Left lung (tissue), 10 donors: ENCODE data around the gene OR4D2. TPM values are rescaled to one million over a fixed set of nuclear protein-coding genes. Genes with fewer than 3 reads are reported as not detected.

ENCODE experiments used
- ATAC-seq: fragments of 200-7000 bp; cut with Tn5 transposase; one replicate; pipeline ENCODE4 v1.9.1; 2020; ENCODE audit warnings: moderate library complexity
- DNase-seq, 4 donors: peaks; one replicate each; pipeline ENCODE4 v3.0.0-alpha.2; 2013 to 2020
- H3K27ac ChIP-seq, 2 donors: fragments of 200-600 bp; sonication (generic) in 1 of 2; one replicate each; pipeline versions ENCODE4 v1.5.0 to v1.8.0; 2020 to 2021
- H3K27me3 ChIP-seq, 2 donors: fragments of 200-600 bp; sonication (generic) in 1 of 2; one replicate each; pipeline versions ENCODE4 v1.5.0 to v1.8.0; 2020 to 2021
- H3K36me3 ChIP-seq, 2 donors: fragments of 200-600 bp; sonication (generic) in 1 of 2; one replicate each; pipeline versions ENCODE4 v1.5.0 to v1.8.0; 2020 to 2021
- H3K4me1 ChIP-seq, 2 donors: fragments of 200-600 bp; one replicate each; pipeline ENCODE4 v1.8.0; 2021
- H3K4me3 ChIP-seq, 2 donors: fragments of 200-600 bp; sonication (generic) in 1 of 2; one replicate each; pipeline versions ENCODE4 v1.5.0 to v1.8.0; 2020 to 2021; ENCODE audit warnings: mild to moderate bottlenecking in 1 of 2
- H3K9me3 ChIP-seq, 2 donors: fragments of 200-600 bp; sonication (generic) in 1 of 2; one replicate each; pipeline versions ENCODE4 v1.5.0 to v1.8.0; 2020 to 2021
- intact Hi-C, 2 donors: fragments of 100-400 bp; cut with DNase I; formaldehyde crosslinking; loops; one replicate each; pipeline versions ENCODE4 v1.11.2 to v1.14.2; 2022
- polyA plus RNA-seq, 6 donors: library from polyadenylated mRNA; unstranded; fragments of 120-200 nt; gene quantifications; one replicate each; pipeline ENCODE4 v1.2.1, GENCODE V29; 2013; ENCODE audit not compliant: insufficient read length in 6 of 6
- total RNA-seq, 2 donors: library from RNA; stranded (reverse); fragmentation: NEBNext Ultra II Directional; extraction: Animal tissue kit (Norgen Biotek cat#: 25700); gene quantifications; one replicate each; pipeline ENCODE4 v1.2.1, GENCODE V29; 2021
- TF ChIP-seq, protein P1 (sequence below), 2 donors: fragments of 200-600 bp; sonication (generic) in 1 of 2; IDR thresholded peaks; one replicate each; pipeline versions ENCODE4 v1.5.0 to v1.8.0; 2021; ENCODE audit warnings: antibody characterized with exemption in 2 of 2
- donor health status: DM: no; HTN: yes; CAD: no.
- donor health status: DM: no; HTN: no; CAD: no.

The OR4D2 gene
- total and polyA plus RNA-seq, 8 donors = not detected

DNA sequence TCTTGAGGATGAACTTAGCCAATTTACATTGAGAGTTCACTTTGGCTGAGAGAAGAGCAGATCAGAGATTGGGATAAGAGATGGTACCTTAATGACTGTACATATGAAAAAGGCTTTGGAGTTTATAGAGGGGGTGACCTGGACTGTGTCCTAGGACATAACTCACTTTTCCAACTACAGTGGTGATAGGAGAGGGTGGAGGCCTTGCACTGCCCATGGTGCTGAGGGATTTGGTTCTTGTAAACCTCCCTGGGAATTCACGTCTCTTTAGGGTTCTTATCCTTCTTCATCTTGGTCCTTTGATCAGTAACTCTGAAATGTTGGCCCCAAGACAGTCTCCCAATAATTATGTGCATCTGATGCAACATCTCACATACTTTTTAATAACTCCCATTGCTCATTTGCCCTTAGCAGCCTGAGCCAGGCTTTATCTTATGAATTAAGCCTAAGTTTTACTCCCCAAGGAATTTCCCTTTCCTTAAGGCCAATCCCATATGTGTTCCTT lies 18.8 kb upstream of the OR4D2 start, which contains the start of gene OR4D1:
Gene OR4D1, plus strand, starts transcription at position 455 of the 505 bp plus-strand sequence. CDS start 6,770 bp downstream, outside the sequence.
- intact Hi-C loops = no loop called here
- TF ChIP-seq, protein P1, sequence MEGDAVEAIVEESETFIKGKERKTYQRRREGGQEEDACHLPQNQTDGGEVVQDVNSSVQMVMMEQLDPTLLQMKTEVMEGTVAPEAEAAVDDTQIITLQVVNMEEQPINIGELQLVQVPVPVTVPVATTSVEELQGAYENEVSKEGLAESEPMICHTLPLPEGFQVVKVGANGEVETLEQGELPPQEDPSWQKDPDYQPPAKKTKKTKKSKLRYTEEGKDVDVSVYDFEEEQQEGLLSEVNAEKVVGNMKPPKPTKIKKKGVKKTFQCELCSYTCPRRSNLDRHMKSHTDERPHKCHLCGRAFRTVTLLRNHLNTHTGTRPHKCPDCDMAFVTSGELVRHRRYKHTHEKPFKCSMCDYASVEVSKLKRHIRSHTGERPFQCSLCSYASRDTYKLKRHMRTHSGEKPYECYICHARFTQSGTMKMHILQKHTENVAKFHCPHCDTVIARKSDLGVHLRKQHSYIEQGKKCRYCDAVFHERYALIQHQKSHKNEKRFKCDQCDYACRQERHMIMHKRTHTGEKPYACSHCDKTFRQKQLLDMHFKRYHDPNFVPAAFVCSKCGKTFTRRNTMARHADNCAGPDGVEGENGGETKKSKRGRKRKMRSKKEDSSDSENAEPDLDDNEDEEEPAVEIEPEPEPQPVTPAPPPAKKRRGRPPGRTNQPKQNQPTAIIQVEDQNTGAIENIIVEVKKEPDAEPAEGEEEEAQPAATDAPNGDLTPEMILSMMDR (IDR thresholded peaks at IDR 0.05) = no peak
- H3K9me3 ChIP-seq = peaks cover 0 to 26% of the 10 kb centered on the region in 2 donors
- DNase-seq (no peak), ATAC-seq (no peak)
- no peak within 1 kb of the TSS for H3K4me3 ChIP-seq
- H3K27ac ChIP-seq = no peak within 1 kb of the TSS
- H3K27me3 ChIP-seq = peaks cover 0 to 11% of the 10 kb centered on the region in 2 donors
- no peaks in the 10 kb centered on the region for H3K36me3 ChIP-seq
- H3K4me1 ChIP-seq = peaks cover 0 to 5% of the 10 kb centered on the region in 2 donors

DNA sequence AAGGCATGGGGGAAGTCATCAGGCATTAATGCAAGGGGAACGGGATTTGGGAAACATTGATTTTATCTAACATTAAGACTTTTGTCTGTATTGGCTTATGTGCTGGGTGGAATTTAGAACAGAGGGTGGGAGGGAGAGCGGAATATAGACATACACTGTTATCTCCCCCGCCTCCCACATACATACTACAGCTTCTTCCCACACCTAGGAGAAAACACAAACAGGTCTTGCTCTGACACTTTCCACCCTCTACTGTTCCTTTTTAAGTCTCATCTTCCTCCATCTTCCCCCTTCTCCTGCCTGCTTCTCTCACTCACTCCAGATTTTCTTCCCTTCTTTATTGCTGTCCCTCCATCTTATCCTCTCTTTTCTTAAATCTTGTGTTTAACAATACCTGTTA lies 18.2 kb upstream of the OR4D2 start:
- intact Hi-C loops = no loop called here

DNA sequence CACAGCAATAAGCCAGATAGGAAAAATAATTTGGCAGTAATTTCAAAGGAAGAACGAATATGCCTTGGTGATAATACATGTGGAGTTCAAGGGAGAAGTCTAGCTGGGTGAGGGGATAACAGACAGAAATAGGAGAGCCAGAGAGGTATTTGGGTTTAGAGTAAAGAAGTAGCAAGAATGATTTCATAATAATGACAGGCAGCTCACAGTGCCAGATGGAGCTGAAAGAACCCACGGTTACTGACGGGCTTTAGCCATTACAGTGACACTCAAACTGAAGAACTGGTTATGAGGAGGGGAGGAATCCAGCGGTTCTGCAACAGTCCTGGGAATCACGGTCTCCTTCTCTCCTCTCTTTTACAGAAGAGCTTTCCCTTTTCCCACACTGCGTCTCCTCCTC lies 16.4 kb upstream of the OR4D2 start:
- no peak overlapping the region for H3K4me3 ChIP-seq
- TF ChIP-seq, protein P1 (IDR thresholded peaks at IDR 0.05) = no peak
- peaks cover 0 to 12% of the 10 kb centered on the region in 2 donors for H3K9me3 ChIP-seq
- peaks cover 0 to 12% of the 10 kb centered on the region in 2 donors for H3K4me1 ChIP-seq
- intact Hi-C loops = no loop called here
- DNase-seq = no peak
- H3K36me3 ChIP-seq = no peaks in the 10 kb centered on the region
- ATAC-seq = no peak
- H3K27me3 ChIP-seq = peaks cover 0 to 15% of the 10 kb centered on the region in 2 donors
- no peak overlapping the region for H3K27ac ChIP-seq

More for the DNA sequence above, 18.2 kb upstream of the OR4D2 start:
- peaks cover 0 to 26% of the 10 kb centered on the region in 2 donors for H3K9me3 ChIP-seq
- no peak overlapping the region for H3K4me3 ChIP-seq
- no peak overlapping the region for H3K27ac ChIP-seq
- DNase-seq (no peak), ATAC-seq (no peak)
- peaks cover 0 to 11% of the 10 kb centered on the region in 2 donors for H3K27me3 ChIP-seq
- TF ChIP-seq, protein P1 (IDR thresholded peaks at IDR 0.05) = no peak
- H3K4me1 ChIP-seq = peaks cover 0 to 11% of the 10 kb centered on the region in 2 donors
- H3K36me3 ChIP-seq = no peaks in the 10 kb centered on the region

DNA sequence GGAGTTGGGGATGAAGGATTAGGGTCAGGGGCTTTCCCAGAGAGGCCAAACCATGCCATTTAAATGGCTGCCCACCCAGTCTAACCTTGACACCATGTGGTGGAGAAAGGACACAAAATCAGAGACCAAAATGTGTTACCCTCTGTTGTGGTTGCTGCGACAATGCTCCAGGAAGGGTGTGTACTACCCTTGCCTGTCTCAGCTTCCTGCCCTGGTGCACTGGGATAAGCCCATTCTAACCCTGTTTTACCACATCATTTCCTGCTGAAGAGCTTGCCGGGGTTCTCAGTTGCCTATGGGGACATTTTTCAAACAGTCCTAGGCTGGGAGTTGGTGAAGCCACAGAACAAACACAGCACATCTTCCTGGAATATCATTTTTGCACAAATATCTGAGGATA lies 13.7 kb upstream of the OR4D2 start:
- intact Hi-C loops = no loop called here
- peak; percentile 18 for ATAC-seq

DNA sequence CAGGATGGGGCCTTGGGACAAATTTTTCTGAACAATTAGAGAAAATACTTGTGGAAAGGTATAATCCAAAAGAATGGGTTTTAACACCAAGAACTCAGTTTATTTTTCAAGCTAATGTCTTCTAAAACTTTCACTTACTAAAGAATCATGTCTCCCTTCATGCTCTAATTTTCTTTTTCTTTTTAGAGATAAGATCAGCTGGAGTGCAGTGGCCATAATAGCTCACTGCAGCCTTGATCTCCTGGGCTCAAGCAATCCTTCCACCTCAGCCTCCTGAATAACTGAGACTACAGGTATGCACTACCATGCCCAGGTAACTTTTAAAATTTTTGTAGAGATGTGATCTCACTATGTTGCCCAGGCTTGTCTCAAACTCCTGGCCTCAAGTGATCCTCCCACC lies 13.1 kb upstream of the OR4D2 start:
- TF ChIP-seq, protein P1 (IDR thresholded peaks at IDR 0.05) = no peak
- peak overlapping the region in 1 of 2 donors; percentile 53 for H3K27ac ChIP-seq
- no peak overlapping the region for H3K4me3 ChIP-seq
- no peak for DNase-seq
- H3K9me3 ChIP-seq = no peaks in the 10 kb centered on the region
- intact Hi-C loops = no loop called here
- no peaks in the 10 kb centered on the region for H3K36me3 ChIP-seq
- H3K27me3 ChIP-seq = peaks cover 16 to 46% of the 10 kb centered on the region in 2 donors
- peaks cover 0 to 23% of the 10 kb centered on the region in 2 donors for H3K4me1 ChIP-seq
- ATAC-seq = no peak

More for the DNA sequence above, 13.7 kb upstream of the OR4D2 start:
- Histone ChIP-seq H3K4me3 (no peak overlapping the region), H3K27ac (peak overlapping the region in 1 of 2 donors; percentile 53), H3K9me3 (no peaks in the 10 kb centered on the region), H3K4me1 (peaks cover 0 to 23% of the 10 kb centered on the region in 2 donors), H3K36me3 (no peaks in the 10 kb centered on the region), H3K27me3 (peaks cover 12 to 41% of the 10 kb centered on the region in 2 donors)
- TF ChIP-seq, protein P1 (IDR thresholded peaks at IDR 0.05) = no peak
- DNase-seq = no peak
